KMS-11 (cell line): ENCODE data around the gene ZMYND8.

Experiments
- H2AFZ ChIP-seq: fragments of 200-600 bp; sonication (generic); 2 replicates; pipeline ENCODE4 v1.6.1; 2016; ENCODE audit warnings: antibody characterized with exemption, mixed run types, low read depth
- H3K27ac ChIP-seq: fragments of 200-600 bp; sonication (generic); 2 replicates; pipeline ENCODE4 v1.6.1; 2016; ENCODE audit warnings: mild to moderate bottlenecking, mixed run types
- H3K27me3 ChIP-seq: fragments of 200-600 bp; sonication (generic); 2 replicates; pipeline ENCODE4 v1.6.1; 2017; ENCODE audit warnings: mild to moderate bottlenecking, low read depth, mixed run types, moderate library complexity; ENCODE audit not compliant: insufficient read depth
- H3K36me3 ChIP-seq: fragments of 200-600 bp; sonication (generic); 2 replicates; pipeline ENCODE4 v1.6.1; 2017; ENCODE audit warnings: mild to moderate bottlenecking, mixed run types; ENCODE audit not compliant: insufficient read depth
- H3K4me1 ChIP-seq: fragments of 200-600 bp; sonication (generic); 2 replicates; pipeline ENCODE4 v1.6.1; 2016; ENCODE audit warnings: mild to moderate bottlenecking, low read depth, mixed run types; ENCODE audit not compliant: poor library complexity, severe bottlenecking
- H3K4me2 ChIP-seq: fragments of 200-600 bp; sonication (generic); 2 replicates; pipeline ENCODE4 v1.7.0; 2016; ENCODE audit warnings: mild to moderate bottlenecking, mixed run types
- H3K4me3 ChIP-seq: fragments of 200-600 bp; sonication (generic); IDR thresholded peaks from 2 replicates; pipeline ENCODE4 v1.6.1; 2017; ENCODE audit warnings: low read depth, low read length, mixed read lengths; ENCODE audit not compliant: insufficient read depth
- H3K79me2 ChIP-seq: fragments of 200-600 bp; sonication (generic); 2 replicates; pipeline ENCODE4 v1.6.1; 2016; ENCODE audit warnings: low read depth, mixed run types; ENCODE audit not compliant: insufficient read depth
- H3K9ac ChIP-seq: fragments of 200-600 bp; sonication (generic); 2 replicates; pipeline ENCODE4 v1.6.1; 2016; ENCODE audit warnings: mild to moderate bottlenecking, mixed run types
- H4K20me1 ChIP-seq: fragments of 200-600 bp; sonication (generic); 2 replicates; pipeline ENCODE4 v1.6.1; 2016; ENCODE audit warnings: mild to moderate bottlenecking, mixed run types; ENCODE audit not compliant: insufficient read depth
- CTCF ChIP-seq: fragments of 200-600 bp; sonication (generic); conservative IDR thresholded peaks from 2 replicates; pipeline ENCODE4 v1.6.1; 2017; ENCODE audit warnings: low read depth, mild to moderate bottlenecking, antibody characterized with exemption, low read length, moderate library complexity, mixed read lengths

Gene ZMYND8

GRCh38 chr20:47320990-47321805, 35.3 kb downstream of the ZMYND8 start:
- Histone ChIP-seq H3K9ac (no peak overlapping the region), H3K79me2 (peaks cover 12% of the 10 kb centered on the region; the same call in 1 of the 2 replicates), H2AFZ (no peak overlapping the region), H3K27ac (no peak overlapping the region), H3K4me1 (no peaks in the 10 kb centered on the region), H4K20me1 (no peaks in the 10 kb centered on the region), H3K27me3 (no peaks in the 10 kb centered on the region), H3K36me3 (no peaks in the 10 kb centered on the region), H3K4me2 (no peak overlapping the region), H3K4me3 (no peak overlapping the region)
- TF ChIP-seq CTCF, result no peak

- Histone ChIP-seq H3K27me3 (no peaks in the 10 kb centered on the region), H3K4me1 (no peaks in the 10 kb centered on the region), H3K79me2 (peaks cover 9% of the 10 kb centered on the region; the same call in 1 of the 2 replicates), H2AFZ (no peak overlapping the region), H4K20me1 (no peaks in the 10 kb centered on the region), H3K9ac (no peak overlapping the region), H3K4me3 (no peak overlapping the region), H3K36me3 (no peaks in the 10 kb centered on the region), H3K27ac (no peak overlapping the region), H3K4me2 (no peak overlapping the region)
- no peak for TF ChIP-seq CTCF
Measured at GRCh38 chr20:47319517-47320252, 36.8 kb downstream of the ZMYND8 start.

GRCh38 chr20:47318586-47319516, 37.6 kb downstream of the ZMYND8 start:
- no peaks in the 10 kb centered on the region for H3K27me3 ChIP-seq
- no peaks in the 10 kb centered on the region for H4K20me1 ChIP-seq
- peaks cover 12% of the 10 kb centered on the region; the same call in 1 of the 2 replicates for H3K79me2 ChIP-seq
- no peak overlapping the region for H3K4me2 ChIP-seq
- H3K9ac ChIP-seq, result no peak overlapping the region
- no peaks in the 10 kb centered on the region for H3K36me3 ChIP-seq
- H3K4me1 ChIP-seq, result no peaks in the 10 kb centered on the region
- no peak overlapping the region for H3K4me3 ChIP-seq
- H2AFZ ChIP-seq, result no peak overlapping the region
- TF ChIP-seq CTCF, result no peak
- no peak overlapping the region for H3K27ac ChIP-seq

- Histone ChIP-seq H3K9ac (no peak overlapping the region), H3K27me3 (no peaks in the 10 kb centered on the region), H3K4me1 (no peaks in the 10 kb centered on the region), H3K4me2 (no peak overlapping the region), H3K27ac (no peak overlapping the region), H2AFZ (no peak overlapping the region), H3K36me3 (no peaks in the 10 kb centered on the region), H4K20me1 (no peaks in the 10 kb centered on the region), H3K4me3 (no peak overlapping the region), H3K79me2 (peaks cover 12% of the 10 kb centered on the region; the same call in 1 of the 2 replicates)
- TF ChIP-seq CTCF, result no peak
Measured at GRCh38 chr20:47318027-47318585, 38.4 kb downstream of the ZMYND8 start.
